HG02623 (cell line): Measurements from ENCODE around the gene TMEM245.

Experiments
- ATAC-seq: cut with Tn5 transposase; IDR thresholded peaks from one replicate; pipeline ENCODE4 v1.9.1; 2021; ENCODE audit warnings: moderate library complexity; ENCODE audit not compliant: unreplicated experiment

TMEM245 gene

DNA sequence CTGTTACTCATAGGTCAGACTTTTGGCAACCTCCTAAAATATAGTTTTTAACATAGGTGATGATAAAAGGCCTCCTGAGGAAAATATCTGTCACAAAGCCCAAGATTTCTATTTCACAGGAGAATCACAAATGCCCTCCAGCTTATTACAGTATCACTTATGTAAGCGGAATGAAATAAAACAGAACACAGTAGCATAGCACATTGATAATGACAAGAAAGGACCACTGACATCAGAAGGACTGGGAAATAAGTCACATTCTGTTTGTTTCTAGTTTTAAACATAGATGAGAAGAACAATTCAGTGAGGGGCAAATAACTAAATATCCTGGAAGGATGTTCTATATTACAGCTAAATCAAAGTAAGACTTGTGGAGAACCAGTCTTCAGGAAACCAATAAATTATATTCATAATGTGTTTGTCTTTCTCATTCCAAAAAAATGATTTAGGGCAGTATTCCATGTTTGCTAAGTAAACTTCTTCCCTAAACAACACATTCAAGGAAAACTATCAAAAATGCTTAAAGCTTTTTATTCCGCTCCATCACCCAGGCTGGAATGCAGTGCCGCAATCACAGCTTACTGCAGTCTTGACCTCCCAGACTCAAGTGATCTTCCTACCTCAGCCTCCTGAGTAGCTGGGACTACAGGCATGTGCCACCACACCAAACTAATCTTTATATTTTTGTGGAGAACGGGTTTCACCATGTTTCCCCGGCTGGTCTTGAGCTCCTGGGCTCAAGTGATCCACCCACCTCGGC is 85.6 kb downstream of the TMEM245 start:
- no peak for ATAC-seq

DNA sequence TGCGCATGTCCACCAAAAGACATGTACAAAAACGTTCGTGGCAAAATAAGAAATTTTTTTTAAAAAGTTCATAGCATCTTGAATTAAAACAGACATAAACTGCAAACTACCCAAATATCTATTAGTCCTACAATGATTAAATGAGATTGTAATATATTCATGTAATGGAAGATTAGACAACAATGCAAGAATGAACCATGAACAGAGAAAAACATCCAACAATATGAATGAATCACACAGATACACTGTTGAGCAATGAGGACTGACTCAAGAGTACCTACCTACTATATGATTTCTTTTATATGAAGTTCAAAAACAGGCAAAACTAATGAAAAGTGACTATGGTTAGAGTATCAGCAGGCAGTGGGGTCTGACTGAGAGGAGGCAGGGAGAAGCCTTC is 88.5 kb downstream of the TMEM245 start:
- ATAC-seq, result no peak

DNA sequence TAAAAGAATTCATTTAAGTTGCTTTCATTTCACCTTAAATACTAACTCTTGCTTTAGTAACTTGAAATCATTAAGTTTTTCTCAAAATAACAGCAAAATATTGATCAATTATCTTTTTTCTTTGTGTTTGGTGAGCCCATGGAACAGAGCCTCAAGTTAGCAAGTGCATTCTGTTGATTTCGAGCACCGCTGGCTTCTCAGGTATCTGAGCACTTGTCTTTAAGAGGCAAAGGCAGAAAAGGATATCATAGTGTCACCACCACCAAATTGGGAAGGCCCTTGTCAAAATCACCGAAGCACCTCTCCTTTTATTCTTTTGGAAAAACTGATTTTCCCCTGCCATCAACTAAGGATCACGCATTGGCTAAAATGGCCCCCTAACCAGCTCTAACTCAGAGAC is 89.3 kb downstream of the TMEM245 start:
- ATAC-seq, result no peak

DNA sequence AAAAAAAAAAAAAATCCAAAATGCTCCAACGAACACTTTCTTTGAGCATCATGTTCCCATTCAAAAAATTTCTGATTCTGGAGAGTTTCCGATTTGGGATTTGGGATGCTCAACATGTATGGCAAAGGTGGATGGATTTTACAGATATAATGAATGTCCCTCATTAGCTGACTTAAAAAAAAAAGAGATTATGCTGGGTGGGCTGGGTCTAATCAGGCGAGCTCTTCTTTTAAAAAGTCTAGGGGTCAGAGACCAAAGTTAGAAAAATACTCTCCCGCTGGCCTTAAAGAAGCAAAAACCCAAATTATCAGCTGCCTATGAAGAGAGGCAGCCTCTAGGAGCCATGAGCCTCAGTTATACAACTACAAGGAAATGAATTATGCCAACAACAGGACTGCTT is 91.3 kb downstream of the TMEM245 start:
- ATAC-seq, result no peak

DNA sequence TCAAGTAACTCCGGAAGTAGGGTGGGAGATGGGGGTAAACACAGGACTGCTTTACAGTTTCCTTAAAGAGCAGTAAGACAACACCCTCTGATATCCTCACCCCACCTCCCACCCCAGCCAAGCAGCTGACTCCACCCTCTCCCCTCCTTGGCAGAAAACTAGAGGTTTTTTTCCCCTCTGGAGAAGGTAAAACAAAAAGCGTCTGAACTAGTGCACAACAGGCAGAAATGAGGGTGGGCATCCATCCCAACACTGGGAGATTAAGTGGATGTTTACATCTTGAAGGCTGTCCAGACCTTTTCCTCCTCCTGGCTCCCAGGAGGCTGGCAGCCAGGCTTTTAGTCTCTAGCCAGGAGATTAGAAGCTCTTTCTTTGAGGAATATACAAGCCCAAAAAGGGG is 92.6 kb downstream of the TMEM245 start:
- no peak for ATAC-seq

DNA sequence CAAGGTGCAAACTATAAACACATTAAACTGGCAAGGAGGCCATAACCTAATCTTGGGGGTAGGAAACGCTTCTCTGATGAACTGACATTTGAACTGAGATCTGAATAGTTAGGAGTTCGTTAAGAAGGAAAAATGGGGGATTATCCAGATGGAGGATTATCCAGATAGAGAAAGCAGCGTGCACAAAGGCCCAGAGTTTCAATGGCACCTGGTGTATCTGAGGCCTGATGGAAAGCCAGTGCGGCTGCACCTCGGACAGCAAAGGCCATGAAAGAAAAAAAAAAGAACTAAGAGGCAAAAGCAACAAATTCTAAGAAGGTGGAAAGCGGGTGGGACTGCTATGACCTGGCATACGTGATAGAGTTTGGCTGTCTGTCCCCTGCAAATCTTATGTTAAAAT is 93.4 kb downstream of the TMEM245 start:
- no peak for ATAC-seq

DNA sequence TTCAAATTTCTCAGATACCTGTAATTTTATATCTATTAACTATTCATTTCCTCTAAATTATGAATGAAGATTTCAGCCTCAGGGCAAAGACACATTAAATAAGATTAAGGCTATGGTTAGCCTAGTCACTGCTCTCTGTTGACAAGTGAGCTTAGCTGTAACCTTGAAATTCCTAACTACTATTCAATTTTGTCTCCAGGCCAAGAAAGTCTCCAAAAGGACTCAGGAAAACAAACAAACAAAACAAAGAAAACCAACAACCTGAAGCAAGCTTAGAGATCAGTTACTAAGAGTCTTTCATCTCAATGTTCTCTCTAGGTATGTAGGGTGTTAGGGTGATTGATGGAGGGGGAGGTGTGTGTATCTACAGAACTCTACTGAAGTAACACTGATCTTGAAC is 96.9 kb downstream of the TMEM245 start:
- no peak for ATAC-seq

DNA sequence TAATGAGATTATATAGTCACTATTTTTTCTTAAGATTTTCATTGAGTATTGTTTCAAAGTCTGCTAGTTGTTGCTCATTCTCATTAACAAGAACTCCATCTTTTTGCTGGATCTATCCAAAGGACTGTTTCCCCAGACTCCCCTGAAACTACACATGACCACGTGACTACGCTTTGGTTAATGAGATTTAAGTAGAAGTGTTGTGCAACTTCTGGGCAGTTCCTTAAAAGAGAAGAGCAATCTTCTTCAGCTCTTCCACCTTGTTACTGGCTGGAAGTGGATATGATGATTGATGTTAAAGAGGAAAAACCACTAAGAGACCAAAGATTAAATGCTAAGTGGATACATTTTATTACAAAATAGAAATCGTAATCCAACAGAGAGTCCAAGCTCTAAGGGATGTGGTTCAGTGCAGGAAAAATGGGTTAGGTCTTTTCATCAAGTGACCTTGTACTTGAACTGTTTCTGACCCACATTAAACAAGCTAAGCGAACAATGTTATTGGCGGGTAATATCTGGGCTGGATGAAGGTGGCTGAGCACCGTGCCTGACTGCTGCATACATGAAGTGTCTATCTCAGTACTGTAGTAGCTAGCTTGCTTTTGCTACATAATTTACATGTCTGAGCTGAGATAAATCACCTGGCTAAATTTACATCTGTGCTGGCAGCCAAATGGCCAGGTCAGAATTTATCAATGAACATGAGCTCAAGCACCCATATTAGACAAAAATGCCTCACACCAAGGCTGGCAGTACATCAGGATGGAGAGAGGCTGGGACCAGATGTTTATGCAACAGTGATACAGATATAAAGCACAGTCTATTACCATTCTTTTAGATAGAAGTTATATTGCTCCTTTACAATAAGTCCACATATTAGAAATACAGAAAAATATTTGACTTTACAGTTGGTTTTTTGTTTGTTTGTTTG is 98.9 kb downstream of the TMEM245 start:
- no peak for ATAC-seq

DNA sequence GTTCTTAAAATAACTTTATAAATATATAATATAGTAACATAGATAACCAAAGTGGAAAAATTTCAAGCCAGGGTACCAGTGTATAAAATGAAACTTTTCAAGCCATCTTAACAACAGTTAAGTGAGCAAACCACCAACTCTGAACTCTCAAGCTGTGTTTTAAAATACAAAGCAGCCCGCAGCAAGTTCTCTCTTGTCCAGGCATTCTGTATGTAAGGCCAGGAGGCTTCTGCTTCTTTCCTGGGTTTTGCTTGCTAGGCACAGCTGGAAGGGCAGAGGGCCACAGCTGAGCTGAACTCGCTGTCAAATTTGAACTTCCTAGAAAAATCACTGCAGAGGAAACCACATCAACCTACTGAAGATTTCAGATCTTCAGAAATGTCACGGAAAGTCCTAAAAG is 99.6 kb downstream of the TMEM245 start:
- no peak for ATAC-seq

DNA sequence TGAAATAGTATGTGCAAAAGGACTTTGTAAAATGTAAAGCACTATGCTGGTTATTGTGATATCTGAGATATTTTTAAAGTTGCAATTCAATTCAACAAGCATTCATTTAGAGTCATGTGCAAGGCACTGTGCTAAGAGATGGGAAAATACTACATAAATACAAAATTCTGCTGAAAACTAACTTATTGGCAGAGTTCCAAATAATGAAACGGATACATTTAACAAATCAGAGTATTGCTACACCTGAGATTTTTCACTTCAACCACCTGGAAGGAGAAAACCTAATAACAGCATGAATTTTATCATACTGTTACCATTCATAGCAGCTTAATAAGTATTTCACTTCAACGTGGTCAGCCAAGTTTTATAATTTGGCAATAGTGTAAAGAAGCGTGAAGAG is 100.3 kb downstream of the TMEM245 start:
- no peak for ATAC-seq

DNA sequence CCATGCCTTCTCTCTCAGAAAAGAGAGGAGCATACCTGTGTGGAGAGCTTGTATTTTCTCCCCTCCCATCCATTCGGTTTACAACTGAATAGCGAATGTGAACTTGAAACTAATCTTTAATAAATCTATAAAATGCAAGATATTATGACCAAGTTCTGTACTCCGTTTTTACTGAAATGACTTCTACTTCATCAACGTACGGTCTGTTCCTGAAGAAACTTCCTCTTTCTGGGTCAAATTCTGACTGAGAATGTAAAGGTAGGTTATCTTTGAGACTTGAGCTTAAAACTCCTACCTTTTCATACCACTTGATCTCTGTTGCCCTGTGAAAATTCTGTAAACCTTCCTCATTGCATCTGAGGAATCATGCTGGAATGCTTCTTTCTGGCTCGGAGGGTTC is 102.3 kb downstream of the TMEM245 start:
- ATAC-seq, result peak; percentile 24

DNA sequence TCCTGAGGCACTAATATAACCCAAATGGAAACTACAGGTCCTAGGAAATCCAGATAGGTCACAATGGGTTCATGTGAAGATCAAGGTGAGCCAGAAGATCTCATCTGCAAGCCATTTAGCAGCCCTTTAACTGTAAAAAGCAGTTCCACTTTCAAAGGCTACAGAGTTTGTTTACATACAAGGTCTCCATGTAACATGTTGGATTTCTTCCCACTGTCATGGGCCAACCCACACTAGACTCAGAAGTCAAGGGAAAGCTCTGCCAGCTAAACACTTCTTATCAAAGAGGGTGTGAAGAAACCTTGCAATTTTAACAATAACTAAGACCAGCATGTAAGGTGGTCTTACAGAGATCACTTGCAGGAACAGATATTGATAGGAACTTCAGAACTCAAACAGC is 102.7 kb downstream of the TMEM245 start:
- ATAC-seq, result no peak

DNA sequence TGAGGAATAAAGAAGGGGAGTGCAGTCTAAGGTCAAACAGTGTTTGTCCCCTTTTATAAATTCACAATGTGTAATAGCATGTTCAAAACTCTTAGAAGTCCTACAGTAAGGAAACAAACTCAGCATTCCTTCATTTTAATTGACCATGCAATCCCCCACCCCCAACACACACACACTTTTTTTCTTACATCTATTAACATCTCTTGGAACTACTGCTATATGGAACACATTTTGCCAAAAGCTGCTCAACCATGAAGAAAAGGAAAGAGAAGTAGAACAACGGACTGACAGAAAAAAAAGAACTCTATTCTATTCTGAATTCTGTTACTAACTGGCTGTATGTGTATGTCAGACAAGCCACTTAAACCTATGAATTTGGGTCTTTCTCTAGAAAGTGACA is 103.6 kb downstream of the TMEM245 start:
- no peak for ATAC-seq

DNA sequence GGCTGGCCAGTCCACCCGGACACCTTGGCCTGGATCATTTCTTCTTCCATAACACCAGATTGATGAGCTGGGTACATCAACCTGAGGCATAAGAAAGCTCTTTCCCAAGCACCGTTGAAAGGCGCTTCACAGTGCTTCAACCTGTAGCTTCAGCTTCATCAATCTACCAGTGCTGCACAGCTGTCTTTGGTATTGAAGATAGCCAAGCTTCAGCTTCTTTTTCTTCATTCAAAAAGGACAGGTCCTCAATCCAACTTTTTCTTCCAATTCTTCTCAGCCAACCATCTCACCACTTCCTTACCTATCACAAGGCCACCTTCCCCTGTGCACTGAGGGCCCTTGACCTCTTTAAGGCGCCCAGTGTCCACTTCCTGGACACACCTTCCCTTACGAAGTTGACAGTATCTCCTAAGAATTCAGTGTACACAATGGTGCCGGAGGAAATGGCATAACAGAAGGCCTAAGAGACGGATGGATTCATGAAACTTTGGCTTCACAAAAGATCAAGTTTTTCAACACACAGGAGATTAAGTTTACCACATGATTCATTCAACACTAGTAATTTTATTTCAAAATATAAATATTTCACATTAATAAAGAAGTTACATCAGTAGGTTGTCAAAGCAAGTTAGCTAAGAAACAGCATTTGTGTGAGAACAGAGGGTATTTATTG is 105.0 kb downstream of the TMEM245 start:
- no peak for ATAC-seq

DNA sequence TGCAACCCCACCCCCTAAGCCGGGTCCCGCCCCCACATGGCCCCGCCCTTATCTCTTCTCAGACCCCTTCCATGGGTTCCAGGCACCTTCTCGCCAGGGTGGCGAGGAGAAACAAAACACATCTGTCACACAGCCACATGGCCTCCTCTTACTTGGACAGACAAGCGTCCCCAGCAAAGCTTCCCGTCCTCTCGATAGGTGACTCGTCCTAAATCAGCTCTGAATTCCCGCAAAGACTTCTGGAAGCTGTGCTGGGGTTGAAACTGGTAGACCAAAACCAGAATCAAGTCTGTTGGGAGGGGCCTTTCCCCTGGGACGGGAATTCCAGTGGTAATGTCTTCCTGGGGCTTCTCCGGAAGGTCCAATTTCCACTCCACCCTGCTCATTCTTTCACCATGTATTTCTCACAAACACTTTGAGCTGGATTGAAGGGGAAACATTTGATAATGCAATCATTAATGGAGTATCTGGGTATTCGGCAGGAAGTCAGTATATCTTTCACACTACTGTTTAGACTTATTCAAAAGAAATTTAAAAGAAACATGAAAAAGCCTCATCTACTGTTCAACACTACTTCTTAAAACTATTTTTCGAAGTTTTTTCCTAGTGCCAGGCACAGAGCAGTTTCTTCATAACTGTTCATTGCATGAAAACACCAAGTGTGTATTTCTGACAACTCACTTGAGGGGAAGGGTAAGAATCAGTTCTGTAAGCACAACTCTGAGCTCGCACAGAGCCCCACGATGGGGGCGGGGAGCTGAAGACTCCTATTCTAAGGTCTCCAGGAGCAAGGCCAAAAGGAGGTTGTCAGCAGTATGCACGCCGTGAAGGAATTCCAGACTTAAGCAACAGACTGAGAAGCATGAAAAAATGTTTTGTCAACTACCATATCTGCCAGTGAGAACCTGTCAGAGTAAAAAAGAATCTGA is 105.8 kb downstream of the TMEM245 start:
- no peak for ATAC-seq

DNA sequence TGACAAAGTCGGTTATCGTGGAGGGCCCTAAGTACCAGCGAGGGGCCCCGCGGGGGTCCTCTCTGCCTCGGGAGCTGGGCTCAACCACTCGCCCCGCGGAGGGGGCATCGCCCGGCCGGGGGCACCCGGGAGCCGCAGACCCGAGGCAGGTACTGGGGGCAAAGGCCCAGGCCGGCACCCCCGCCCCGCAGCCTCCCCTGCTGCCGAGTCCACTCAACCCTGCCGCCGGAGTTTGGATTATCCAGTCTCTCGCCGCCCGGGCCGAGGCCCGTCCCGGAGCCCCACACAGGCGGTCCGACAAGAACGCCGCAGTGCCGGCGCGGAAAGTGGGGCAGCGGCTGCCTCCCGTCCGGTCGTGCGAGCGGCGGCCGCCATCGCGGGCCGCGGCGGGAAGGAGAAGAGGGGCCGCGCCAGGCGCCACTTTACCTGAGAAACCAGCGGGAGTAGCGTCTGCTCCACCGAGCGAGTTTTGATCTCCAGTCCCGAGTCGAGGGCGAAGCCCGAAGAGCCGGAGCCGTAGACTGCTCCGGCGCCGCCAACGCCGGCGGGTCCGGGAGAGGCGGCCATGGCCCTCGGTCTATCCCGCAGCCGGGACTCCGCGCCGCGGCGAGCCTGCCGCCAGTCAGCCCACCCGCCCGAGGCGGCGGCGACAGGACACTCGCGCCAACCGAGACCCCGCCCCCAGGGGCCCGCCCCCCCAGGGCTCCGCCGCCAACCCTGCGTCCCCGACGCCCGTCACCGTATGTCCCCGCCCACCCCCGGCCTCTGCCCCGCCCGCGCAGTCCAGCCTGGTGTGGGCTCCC is 106.7 kb downstream of the TMEM245 start, which contains the start of gene CTNNAL1:
Gene CTNNAL1, minus strand, starts transcription at position 624 of the 803 bp plus-strand sequence. Its CDS starts 57 bp downstream, at position 567.
- peak; percentile 70 for ATAC-seq

DNA sequence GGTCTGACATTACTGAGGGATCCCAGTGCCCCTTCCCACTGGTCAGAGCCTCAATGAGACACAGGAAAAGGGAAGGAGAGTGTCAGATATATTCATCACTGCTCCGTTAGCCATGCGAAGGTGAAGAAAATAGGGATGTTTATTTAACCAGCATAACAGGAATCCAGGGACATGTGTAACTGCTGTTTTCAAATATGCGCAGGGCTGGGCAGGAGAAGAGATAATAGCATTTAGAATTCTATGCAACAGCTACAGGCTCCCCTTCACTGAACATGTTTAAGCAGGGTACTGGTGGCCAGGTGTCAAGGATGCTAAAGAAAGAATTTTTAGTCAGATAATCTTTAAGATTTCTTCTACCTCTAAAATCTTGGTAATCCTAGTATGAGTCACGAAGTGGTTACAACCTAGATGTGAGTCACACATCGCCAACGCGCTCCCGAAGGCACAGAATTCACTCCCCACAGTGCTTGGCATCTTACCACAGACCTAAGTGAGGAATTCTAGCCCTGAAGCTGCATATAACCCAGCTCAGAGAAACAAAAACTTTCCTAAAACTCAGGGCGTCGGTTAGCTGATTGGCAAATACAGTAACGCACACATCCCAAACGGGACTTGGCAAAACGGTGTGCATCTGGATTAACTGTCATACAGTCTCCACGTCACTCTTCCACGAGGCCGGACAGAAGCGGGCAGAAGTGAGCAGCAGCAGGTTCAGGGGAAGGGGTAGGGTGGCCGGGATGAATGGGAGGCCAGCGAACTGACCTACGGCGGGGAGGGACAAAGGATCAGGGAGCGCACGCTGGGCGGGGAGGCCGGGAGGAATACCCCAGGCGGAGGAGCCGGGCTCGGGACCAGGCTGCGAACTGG is 107.5 kb downstream of the TMEM245 start:
- peak; percentile 19 for ATAC-seq

DNA sequence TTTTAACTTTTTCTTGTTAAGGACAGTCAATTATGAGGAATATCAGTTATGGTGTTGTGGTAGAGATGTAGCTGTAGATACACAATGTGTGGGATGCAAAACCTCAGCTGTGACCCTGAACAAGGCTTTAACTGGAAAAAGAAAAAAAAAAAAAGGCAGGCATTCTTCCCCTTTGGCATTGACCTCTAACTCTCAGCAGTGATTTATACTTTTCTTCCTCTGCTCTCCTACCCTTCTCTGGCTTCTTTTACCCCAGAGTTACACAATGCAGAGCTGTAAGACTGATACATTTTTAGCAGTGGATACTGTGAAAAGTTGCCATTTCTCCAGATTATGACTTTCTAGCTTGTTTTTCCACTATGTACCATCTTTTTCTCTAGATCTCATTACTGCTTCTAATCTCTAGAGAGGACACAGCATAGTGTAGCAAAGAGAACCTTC is 108.5 kb downstream of the TMEM245 start:
- ATAC-seq, result no peak

DNA sequence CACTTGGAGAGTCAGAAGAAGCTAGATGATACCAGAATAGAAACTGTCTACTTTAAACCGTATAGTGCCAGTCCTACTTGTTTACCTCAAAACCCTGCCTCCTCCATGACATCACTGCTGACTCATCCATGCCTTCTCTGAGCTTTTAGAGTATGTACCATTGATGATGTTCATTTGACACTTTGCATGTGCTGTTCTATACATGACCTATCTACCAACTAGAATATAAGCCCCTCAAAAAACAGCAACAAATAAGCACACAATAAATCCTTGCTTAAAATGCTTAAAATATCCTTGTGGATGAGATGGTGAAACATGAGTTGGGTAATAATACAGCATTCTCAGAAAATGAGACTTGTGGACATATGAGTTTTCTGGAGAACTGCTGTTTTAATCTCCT is 109.0 kb downstream of the TMEM245 start:
- ATAC-seq, result no peak
